ENCODE measurements around the gene TMEM128. TPM values are rescaled to one million over a fixed set of nuclear protein-coding genes. Genes with fewer than 3 reads are reported as not detected.

TMEM128 gene, protein sequence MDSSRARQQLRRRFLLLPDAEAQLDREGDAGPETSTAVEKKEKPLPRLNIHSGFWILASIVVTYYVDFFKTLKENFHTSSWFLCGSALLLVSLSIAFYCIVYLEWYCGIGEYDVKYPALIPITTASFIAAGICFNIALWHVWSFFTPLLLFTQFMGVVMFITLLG
- total RNA-seq (10 to 100 TPM; 14.8 to 15.6 TPM), polyA plus RNA-seq (10 to 100 TPM; 21.0 to 27.8 TPM)
- long read RNA-seq, donor 1, transcript TMEM128-202 (5 exons, 1,221 nt), result major isoform, 10 of 21 reads
- long read RNA-seq, donor 1, partial matches to known transcripts, result 1 of 21 reads
- long read RNA-seq, donor 1, other reads (novel, unspliced or antisense), result 8 of 21 reads
- long read RNA-seq, donor 2, partial matches to known transcripts, result 5 of 10 reads
- long read RNA-seq, donor 2, other reads (novel, unspliced or antisense), result 1 of 10 reads

DNA sequence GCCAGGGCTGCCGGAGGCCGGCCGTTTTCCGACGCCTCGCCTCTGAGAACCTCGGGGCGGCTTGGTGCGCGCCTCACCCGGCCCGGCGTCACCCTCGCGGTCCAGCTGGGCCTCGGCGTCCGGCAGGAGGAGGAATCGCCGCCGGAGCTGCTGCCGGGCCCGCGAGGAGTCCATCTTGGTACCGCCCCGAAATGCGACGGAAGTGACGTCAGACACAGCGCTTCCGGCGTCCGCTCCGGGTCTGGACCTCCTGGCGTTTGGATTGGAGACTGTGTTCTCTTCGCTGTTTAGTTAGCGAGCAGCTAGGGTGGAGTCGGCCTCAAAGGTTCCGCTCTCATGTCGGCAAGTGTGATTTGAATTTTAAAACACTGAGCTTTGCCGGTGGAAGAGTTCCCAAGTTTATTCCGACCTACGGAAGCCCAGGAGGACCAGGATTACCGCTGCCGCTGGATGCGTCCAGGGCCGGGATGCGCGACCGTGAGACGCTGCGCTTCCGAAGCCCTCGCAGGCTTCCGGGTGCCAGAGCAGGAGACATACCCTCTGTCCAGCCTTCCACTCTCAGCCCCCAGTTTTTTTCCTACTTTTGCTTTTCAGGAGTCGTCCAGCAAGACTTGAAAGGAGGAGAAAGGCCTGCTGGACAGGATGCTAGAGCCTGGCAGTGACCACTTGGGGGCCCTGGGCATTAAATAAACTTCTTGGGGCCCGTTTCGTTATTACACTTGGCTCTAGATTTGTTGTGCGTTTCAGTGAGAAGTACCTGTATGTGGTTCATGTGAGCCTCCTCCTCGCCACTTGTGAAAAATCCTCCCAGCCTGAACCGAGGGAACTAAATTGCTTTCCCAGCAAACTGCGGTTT is at the start of gene TMEM128:
TMEM128 (minus strand) TSS at position 195 of the 856 bp plus-strand sequence; CDS start at position 174, 21 bp downstream.
- DNase-seq (peak; percentile 95 to 97), ATAC-seq (ENCODE audit: low FRiP score) (peak; percentile 97)
- Histone ChIP-seq H3K36me3 (ENCODE audit: control insufficient read depth in 1 of 2, insufficient read depth in 2 of 2, low read length in 1 of 2) (peaks cover 0 to 4% of the 10 kb centered on the region in 2 donors), H3K9me3 (ENCODE audit: control insufficient read depth, low read length) (no peaks in the 10 kb centered on the region), H3K27ac (ENCODE audit: low read depth in 1 of 2, low read length in 2 of 2) (peak within 1 kb of the TSS; percentile 76 to 96), H3K27me3 (ENCODE audit: control insufficient read depth in 1 of 2, insufficient read depth in 2 of 2, low read length in 1 of 2) (no peaks in the 10 kb centered on the region), H3K4me3 (ENCODE audit: low read length in 2 of 2) (peak within 1 kb of the TSS; percentile 69 to 94), H3K4me1 (ENCODE audit: control insufficient read depth in 1 of 2, insufficient read depth in 2 of 2, low read length in 2 of 2) (no peaks in the 10 kb centered on the region)
- 1% methylated on average over 62 of the region's 62 CpGs for WGBS, 2 donors
- intact Hi-C loops (cut with DNase I), result loop anchor here in 1 of 2 donors (1.0 to 5.0 kb wide), 2 partner anchors 42 to 294 kb away; partner anchors contain the start of genes LYAR, STX18 and ZBTB49

DNA sequence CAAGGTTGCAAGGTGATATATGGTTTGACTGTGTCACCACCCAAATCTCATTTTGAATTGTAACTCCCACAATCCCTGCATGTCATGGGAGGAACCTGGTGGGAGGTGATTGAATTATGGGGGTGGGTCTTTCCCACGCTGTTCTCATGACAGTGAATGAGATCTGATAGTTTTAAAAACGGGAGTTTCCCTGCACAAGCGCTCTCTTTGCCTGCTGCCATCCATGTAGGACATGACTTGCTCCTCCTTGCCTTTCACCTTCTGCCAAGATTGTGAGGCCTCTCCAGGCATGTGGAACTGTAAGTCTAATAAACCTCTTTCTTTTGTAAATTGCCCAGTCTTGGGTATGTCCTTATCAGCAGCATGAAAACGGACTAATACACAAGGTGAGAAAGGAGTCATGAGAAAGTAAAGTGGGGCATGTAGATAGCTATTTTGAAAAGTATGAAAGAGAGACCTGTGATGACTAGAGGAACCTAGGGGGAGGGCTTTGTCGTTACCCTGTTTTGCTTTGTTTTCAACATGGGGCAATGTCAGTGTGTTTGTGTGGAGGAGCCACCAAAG is 48.3 kb upstream of the TMEM128 start:
- Histone ChIP-seq H3K4me3 (ENCODE audit: low read length in 2 of 2) (no peak overlapping the region), H3K4me1 (ENCODE audit: control insufficient read depth in 1 of 2, insufficient read depth in 2 of 2, low read length in 2 of 2) (no peaks in the 10 kb centered on the region), H3K9me3 (ENCODE audit: control insufficient read depth, low read length) (no peaks in the 10 kb centered on the region), H3K36me3 (ENCODE audit: control insufficient read depth in 1 of 2, insufficient read depth in 2 of 2, low read length in 1 of 2) (peaks cover 0 to 2% of the 10 kb centered on the region in 2 donors), H3K27me3 (ENCODE audit: control insufficient read depth in 1 of 2, insufficient read depth in 2 of 2, low read length in 1 of 2) (no peaks in the 10 kb centered on the region), H3K27ac (ENCODE audit: low read depth in 1 of 2, low read length in 2 of 2) (no peak overlapping the region)
- ATAC-seq (ENCODE audit: low FRiP score) (no peak), DNase-seq (no peak)
- 92 to 93% methylated on average over 5 of the region's 5 CpGs for WGBS, 2 donors
- intact Hi-C loops (cut with DNase I), result no loop called here

DNA sequence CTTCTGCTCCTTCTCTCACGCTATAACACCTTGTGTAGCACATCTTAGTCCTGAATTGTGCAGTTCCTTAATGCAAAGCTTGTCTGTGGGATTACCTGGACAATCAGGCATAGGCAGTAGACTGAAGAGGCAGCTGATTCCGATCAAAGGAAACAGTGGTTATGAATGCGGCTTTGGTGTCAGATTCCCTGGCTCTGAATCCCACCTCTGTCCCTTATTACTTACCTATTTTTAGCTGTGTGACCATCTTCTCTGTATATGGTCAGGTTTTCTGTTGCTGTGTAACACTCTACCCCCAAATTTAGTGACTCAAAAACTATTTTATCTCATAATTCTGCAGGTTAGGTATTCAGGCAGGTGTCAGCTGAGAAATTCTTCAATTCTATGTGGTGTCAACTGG is 45.3 kb upstream of the TMEM128 start:
- intact Hi-C loops (cut with DNase I), result no loop called here
- peaks cover 0 to 6% of the 10 kb centered on the region in 2 donors for H3K4me1 ChIP-seq (ENCODE audit: control insufficient read depth in 1 of 2, insufficient read depth in 2 of 2, low read length in 2 of 2)
- peaks cover 0 to 2% of the 10 kb centered on the region in 2 donors for H3K36me3 ChIP-seq (ENCODE audit: control insufficient read depth in 1 of 2, insufficient read depth in 2 of 2, low read length in 1 of 2)
- no peak for ATAC-seq (ENCODE audit: low FRiP score)
- H3K27me3 ChIP-seq (ENCODE audit: control insufficient read depth in 1 of 2, insufficient read depth in 2 of 2, low read length in 1 of 2), result no peaks in the 10 kb centered on the region
- no peak overlapping the region for H3K27ac ChIP-seq (ENCODE audit: low read depth in 1 of 2, low read length in 2 of 2)
- 95 to 96% methylated on average over 3 of the region's 3 CpGs for WGBS, 2 donors
- H3K9me3 ChIP-seq (ENCODE audit: control insufficient read depth, low read length), result no peaks in the 10 kb centered on the region
- no peak overlapping the region for H3K4me3 ChIP-seq (ENCODE audit: low read length in 2 of 2)
- DNase-seq, result no peak

DNA sequence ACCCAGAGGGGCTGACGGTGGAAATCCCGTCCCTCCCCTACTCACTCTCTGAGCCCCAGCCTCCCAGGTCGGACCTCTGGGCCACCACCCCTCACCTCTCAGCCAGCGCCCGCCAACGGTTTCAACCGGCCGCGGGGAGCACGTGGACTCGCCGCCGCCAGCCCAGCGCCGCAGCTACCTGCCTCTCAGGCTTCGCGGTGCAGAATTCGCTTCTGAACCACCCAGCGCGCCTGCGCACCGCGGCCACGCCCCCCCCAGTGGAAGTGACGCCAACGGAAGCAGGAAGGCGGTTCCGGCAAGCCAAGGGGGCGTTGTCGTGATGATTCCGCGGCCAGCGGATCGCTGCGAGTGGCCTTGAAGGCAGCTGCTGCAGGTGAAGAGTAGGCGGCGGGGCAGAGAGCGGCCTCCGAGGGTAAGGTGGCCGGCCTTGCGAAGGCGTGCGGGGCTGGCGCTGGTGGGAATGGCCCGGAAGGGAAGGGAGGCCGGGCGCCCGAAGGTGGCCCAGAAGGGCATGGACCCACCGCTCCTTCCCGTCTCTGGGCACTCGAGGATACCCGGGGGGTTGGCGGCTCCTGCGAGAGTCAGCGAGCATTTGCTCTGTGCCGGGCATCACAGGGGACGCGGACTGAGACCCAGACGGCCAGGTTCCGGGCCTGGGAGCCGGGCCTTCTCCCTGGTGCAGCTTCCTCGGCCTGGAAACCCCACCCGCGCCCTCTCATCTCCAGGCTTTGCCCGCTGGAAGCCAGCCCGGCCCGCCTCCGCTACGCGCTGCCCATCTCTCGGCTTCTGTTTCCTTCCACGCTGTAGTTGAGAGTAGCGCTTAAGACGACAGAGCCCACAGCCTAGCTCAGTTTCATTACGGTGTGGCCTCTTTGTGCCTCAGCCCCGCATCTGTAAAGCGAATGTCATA is 42.2 kb upstream of the TMEM128 start, which contains the start of the genes LYAR and ZBTB49:
LYAR (minus strand) TSS at position 214 of the 910 bp plus-strand sequence. CDS start 6,412 bp downstream, outside the sequence.
ZBTB49 (plus strand) TSS at position 311 of the 910 bp plus-strand sequence. CDS start 9,695 bp downstream, outside the sequence.
- peak within 1 kb of the TSS in 1 of 2 donors; percentile 15 for H3K27ac ChIP-seq (ENCODE audit: low read depth in 1 of 2, low read length in 2 of 2)
- H3K36me3 ChIP-seq (ENCODE audit: control insufficient read depth in 1 of 2, insufficient read depth in 2 of 2, low read length in 1 of 2), result peaks cover 1 to 2% of the 10 kb centered on the region in 2 donors
- intact Hi-C loops (cut with DNase I), result loop anchor here in 1 of 2 donors (1.0 kb wide), 1 partner anchor 42 kb away; the partner anchor contains the start of gene TMEM128
- H3K4me1 ChIP-seq (ENCODE audit: control insufficient read depth in 1 of 2, insufficient read depth in 2 of 2, low read length in 2 of 2), result peaks cover 0 to 6% of the 10 kb centered on the region in 2 donors
- H3K4me3 ChIP-seq (ENCODE audit: low read length in 2 of 2), result peak within 1 kb of the TSS; percentile 82 to 84
- H3K9me3 ChIP-seq (ENCODE audit: control insufficient read depth, low read length), result no peaks in the 10 kb centered on the region
- 0% methylated on average over 66 to 77 of the region's 77 CpGs for WGBS, 2 donors
- DNase-seq, result peak; percentile 96 to 98
- peak; percentile 98 for ATAC-seq (ENCODE audit: low FRiP score)
- H3K27me3 ChIP-seq (ENCODE audit: control insufficient read depth in 1 of 2, insufficient read depth in 2 of 2, low read length in 1 of 2), result no peaks in the 10 kb centered on the region

DNA sequence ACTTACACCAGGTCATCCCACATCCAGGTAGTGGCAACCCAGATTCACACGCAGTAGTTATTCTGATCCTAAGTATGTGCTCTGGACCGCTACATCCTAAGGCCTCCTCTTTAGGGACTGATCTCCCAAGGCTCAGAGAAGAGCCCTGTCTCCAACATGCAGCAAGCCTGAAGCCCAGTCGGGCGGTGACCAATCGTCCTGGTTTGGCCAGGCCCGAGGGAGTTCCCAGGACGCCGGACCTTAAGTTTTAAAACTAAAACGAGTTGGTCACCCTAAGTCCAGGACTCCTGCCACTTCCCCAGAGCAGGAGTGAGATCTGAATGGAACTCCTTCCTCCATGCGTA is 41.5 kb upstream of the TMEM128 start:
- Histone ChIP-seq H3K4me3 (ENCODE audit: low read length in 2 of 2) (peak overlapping the region; percentile 58 to 82), H3K27ac (ENCODE audit: low read depth in 1 of 2, low read length in 2 of 2) (no peak overlapping the region), H3K36me3 (ENCODE audit: control insufficient read depth in 1 of 2, insufficient read depth in 2 of 2, low read length in 1 of 2) (peaks cover 1 to 2% of the 10 kb centered on the region in 2 donors), H3K4me1 (ENCODE audit: control insufficient read depth in 1 of 2, insufficient read depth in 2 of 2, low read length in 2 of 2) (peaks cover 0 to 6% of the 10 kb centered on the region in 2 donors), H3K9me3 (ENCODE audit: control insufficient read depth, low read length) (no peaks in the 10 kb centered on the region), H3K27me3 (ENCODE audit: control insufficient read depth in 1 of 2, insufficient read depth in 2 of 2, low read length in 1 of 2) (no peaks in the 10 kb centered on the region)
- peak; percentile 17 for ATAC-seq (ENCODE audit: low FRiP score)
- DNase-seq, result peak in 1 of 2 donors; percentile 76
- intact Hi-C loops (cut with DNase I), result no loop called here
- 0 to 1% methylated on average over 10 of the region's 10 CpGs for WGBS, 2 donors

DNA sequence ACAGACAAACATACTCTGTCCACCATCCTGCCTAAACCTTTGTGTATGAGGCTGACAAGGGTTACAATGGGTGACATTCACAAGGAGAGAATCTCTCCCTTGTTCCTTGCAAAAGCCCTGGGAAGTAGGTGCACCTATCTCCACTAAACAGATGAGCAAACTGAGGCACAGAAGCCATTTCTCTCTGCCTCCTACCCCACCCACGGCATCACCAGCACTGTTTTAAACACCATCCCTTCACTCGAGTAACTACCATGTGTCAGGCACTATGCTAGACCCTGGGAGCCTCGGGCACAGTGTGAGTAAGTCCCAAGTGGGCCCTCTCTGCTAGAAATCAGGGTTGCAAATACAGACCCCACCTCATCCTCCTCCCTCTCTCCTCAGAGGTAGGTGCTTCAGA is 41.0 kb upstream of the TMEM128 start:
- H3K9me3 ChIP-seq (ENCODE audit: control insufficient read depth, low read length), result no peaks in the 10 kb centered on the region
- DNase-seq (no peak), ATAC-seq (ENCODE audit: low FRiP score) (no peak)
- H3K27ac ChIP-seq (ENCODE audit: low read depth in 1 of 2, low read length in 2 of 2), result no peak overlapping the region
- peaks cover 0 to 6% of the 10 kb centered on the region in 2 donors for H3K4me1 ChIP-seq (ENCODE audit: control insufficient read depth in 1 of 2, insufficient read depth in 2 of 2, low read length in 2 of 2)
- H3K36me3 ChIP-seq (ENCODE audit: control insufficient read depth in 1 of 2, insufficient read depth in 2 of 2, low read length in 1 of 2), result peaks cover 1 to 2% of the 10 kb centered on the region in 2 donors
- intact Hi-C loops (cut with DNase I), result no loop called here
- H3K4me3 ChIP-seq (ENCODE audit: low read length in 2 of 2), result peak overlapping the region in 1 of 2 donors; percentile 82
- WGBS, 2 donors, result 37 to 39% methylated on average over 3 of the region's 3 CpGs
- H3K27me3 ChIP-seq (ENCODE audit: control insufficient read depth in 1 of 2, insufficient read depth in 2 of 2, low read length in 1 of 2), result no peaks in the 10 kb centered on the region

DNA sequence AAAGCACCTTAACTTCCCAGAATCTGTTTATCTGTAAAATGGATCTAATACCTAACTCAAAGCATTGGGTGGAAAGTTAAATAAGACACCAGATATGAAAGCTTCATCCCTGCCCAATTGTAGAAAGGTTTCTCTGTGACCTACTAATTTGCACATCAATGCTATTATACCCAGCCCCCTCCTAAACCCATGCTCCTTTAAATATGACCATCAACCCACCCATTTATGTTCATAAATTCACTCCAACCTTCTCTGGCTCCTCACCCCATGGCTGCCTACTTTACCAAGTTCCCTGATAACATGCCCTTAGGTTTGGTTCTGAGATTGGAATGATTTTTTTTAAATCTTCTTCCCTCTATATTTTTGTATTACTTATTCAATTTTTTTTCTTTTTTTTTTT is 40.1 kb upstream of the TMEM128 start:
- intact Hi-C loops (cut with DNase I), result no loop called here
- H3K4me1 ChIP-seq (ENCODE audit: control insufficient read depth in 1 of 2, insufficient read depth in 2 of 2, low read length in 2 of 2), result peaks cover 0 to 6% of the 10 kb centered on the region in 2 donors
- no peak for ATAC-seq (ENCODE audit: low FRiP score)

More for the DNA sequence above, 40.1 kb upstream of the TMEM128 start:
- no peak overlapping the region for H3K4me3 ChIP-seq (ENCODE audit: low read length in 2 of 2)
- H3K27ac ChIP-seq (ENCODE audit: low read depth in 1 of 2, low read length in 2 of 2), result no peak overlapping the region
- H3K9me3 ChIP-seq (ENCODE audit: control insufficient read depth, low read length), result no peaks in the 10 kb centered on the region
- H3K27me3 ChIP-seq (ENCODE audit: control insufficient read depth in 1 of 2, insufficient read depth in 2 of 2, low read length in 1 of 2), result no peaks in the 10 kb centered on the region
- H3K36me3 ChIP-seq (ENCODE audit: control insufficient read depth in 1 of 2, insufficient read depth in 2 of 2, low read length in 1 of 2), result peaks cover 1 to 2% of the 10 kb centered on the region in 2 donors
- no peak for DNase-seq
